Kidney (tissue), 14 donors: ENCODE results near the gene PCNX2. TPM values are rescaled to one million over a fixed set of nuclear protein-coding genes. Genes with fewer than 3 reads are reported as not detected.

ENCODE experiments used
- DNase-seq, 5 donors: peaks; one replicate each; pipeline ENCODE4 v3.0.0-alpha.2; 2013 to 2020
- FAIRE-seq: peaks from 2 replicates; lab custom pipeline; 2012; peaks lifted over from hg19 to GRCh38; lab: Jason Lieb, UNC
- H3K27ac ChIP-seq, 2 donors: one replicate each; pipeline ENCODE4 v1.7.0; 2013; ENCODE audit warnings: low read depth in 2 of 2, low read length in 2 of 2, inconsistent platforms in 1 of 2
- H3K27me3 ChIP-seq: one replicate; pipeline ENCODE4 v1.7.1; 2013; ENCODE audit warnings: low read length, inconsistent platforms; ENCODE audit not compliant: control insufficient read depth, insufficient read depth
- H3K36me3 ChIP-seq, 3 donors: one replicate each; pipeline versions ENCODE4 v1.7.0 to v1.7.1; 2013; ENCODE audit warnings: low read length in 3 of 3, control low read depth in 1 of 3, inconsistent platforms in 1 of 3; ENCODE audit not compliant: insufficient read depth in 3 of 3, control insufficient read depth in 2 of 3
- H3K4me1 ChIP-seq, 3 donors: one replicate each; pipeline versions ENCODE4 v1.7.0 to v1.7.1; 2013; ENCODE audit warnings: low read length in 3 of 3, inconsistent platforms in 1 of 3, low read depth in 1 of 3; ENCODE audit not compliant: control insufficient read depth in 2 of 3, insufficient read depth in 2 of 3
- H3K4me3 ChIP-seq, 3 donors: one replicate each; pipeline versions ENCODE4 v1.7.0 to v1.8.1; 2013; ENCODE audit warnings: low read length in 3 of 3, control low read depth in 1 of 3, inconsistent platforms in 1 of 3
- H3K9ac ChIP-seq, 3 donors: one replicate each; pipeline versions ENCODE4 v1.7.0 to v1.7.1; 2013; ENCODE audit warnings: low read length in 3 of 3, control low read depth in 1 of 3, inconsistent platforms in 1 of 3
- H3K9me3 ChIP-seq, 3 donors: one replicate each; pipeline versions ENCODE4 v1.7.0 to v1.7.1; 2013; ENCODE audit warnings: low read length in 3 of 3, control low read depth in 1 of 3, inconsistent platforms in 1 of 3; ENCODE audit not compliant: control insufficient read depth in 2 of 3, insufficient read depth in 1 of 3
- intact Hi-C: fragments of 100-400 bp; cut with DNase I; formaldehyde crosslinking; loops from one replicate; pipeline ENCODE4 v1.11.1; 2022
- polyA plus RNA-seq: library from polyadenylated mRNA; stranded (reverse); fragments of 350-450 nt; fragmentation: Illumina TruSeq; extraction: RNeasy Lipid Tissue Mini Kit (QIAGEN cat#74804); gene quantifications from one replicate; pipeline ENCODE4 v1.2.3, GENCODE V29; 2014; ENCODE audit warnings: low read depth, low replicate concordance; ENCODE audit not compliant: insufficient read depth
- total RNA-seq: library from RNA; stranded (reverse); fragmentation: NEBNext Ultra II Directional; extraction: Animal tissue kit (Norgen Biotek cat#: 25700); gene quantifications from one replicate; pipeline ENCODE4 v1.2.1, GENCODE V29; 2021
- TF ChIP-seq, protein P1 (sequence below): IDR thresholded peaks from 3 replicates; pipeline ENCODE4 v1.5.1; 2012; ENCODE audit warnings: mild to moderate bottlenecking, moderate library complexity, borderline replicate concordance; ENCODE audit not compliant: insufficient read depth; ENCODE audit errors: extremely low read depth
- donor health status: control.
- donor health status: control.
- donor health status: control.
- donor health status: control.
- donor health status: control.
- donor health status: DM: yes; HTN: yes; CAD: no.
- donor health status: Normal renal cell carcinoma (clear cell type).

PCNX2 gene
- total and polyA plus RNA-seq, 2 donors from 2014 or later: 5.2 to 29.2 TPM

DNA sequence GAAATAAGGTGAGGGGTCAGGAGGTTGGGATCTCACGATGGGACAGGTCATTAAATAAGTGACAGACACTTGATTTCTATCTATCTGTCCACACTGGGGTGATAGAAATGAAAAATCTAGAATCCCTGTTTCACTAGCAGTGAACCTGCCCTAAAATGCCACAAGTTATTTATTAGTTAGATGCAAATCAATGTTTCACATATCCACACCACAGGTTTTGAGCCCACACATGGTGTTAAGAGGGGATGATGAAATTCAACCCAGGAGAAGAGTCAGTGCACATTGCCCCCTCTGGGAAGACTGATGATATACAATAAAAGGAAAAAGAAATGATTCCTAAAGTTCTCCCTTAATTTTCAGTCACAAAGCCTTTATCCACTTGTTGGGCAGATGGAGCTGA lies 355.3 kb downstream of the PCNX2 start:
- H3K36me3 ChIP-seq: no peaks in the 10 kb centered on the region
- no peak overlapping the region for H3K9ac ChIP-seq
- DNase-seq: no peak
- intact Hi-C loops: no loop called here
- no peak for FAIRE-seq
- H3K27me3 ChIP-seq: no peaks in the 10 kb centered on the region
- TF ChIP-seq, protein P1, sequence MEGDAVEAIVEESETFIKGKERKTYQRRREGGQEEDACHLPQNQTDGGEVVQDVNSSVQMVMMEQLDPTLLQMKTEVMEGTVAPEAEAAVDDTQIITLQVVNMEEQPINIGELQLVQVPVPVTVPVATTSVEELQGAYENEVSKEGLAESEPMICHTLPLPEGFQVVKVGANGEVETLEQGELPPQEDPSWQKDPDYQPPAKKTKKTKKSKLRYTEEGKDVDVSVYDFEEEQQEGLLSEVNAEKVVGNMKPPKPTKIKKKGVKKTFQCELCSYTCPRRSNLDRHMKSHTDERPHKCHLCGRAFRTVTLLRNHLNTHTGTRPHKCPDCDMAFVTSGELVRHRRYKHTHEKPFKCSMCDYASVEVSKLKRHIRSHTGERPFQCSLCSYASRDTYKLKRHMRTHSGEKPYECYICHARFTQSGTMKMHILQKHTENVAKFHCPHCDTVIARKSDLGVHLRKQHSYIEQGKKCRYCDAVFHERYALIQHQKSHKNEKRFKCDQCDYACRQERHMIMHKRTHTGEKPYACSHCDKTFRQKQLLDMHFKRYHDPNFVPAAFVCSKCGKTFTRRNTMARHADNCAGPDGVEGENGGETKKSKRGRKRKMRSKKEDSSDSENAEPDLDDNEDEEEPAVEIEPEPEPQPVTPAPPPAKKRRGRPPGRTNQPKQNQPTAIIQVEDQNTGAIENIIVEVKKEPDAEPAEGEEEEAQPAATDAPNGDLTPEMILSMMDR: no peak
- H3K9me3 ChIP-seq: no peaks in the 10 kb centered on the region
- no peak overlapping the region for H3K4me3 ChIP-seq
- H3K4me1 ChIP-seq: no peaks in the 10 kb centered on the region
- H3K27ac ChIP-seq: no peak overlapping the region

DNA sequence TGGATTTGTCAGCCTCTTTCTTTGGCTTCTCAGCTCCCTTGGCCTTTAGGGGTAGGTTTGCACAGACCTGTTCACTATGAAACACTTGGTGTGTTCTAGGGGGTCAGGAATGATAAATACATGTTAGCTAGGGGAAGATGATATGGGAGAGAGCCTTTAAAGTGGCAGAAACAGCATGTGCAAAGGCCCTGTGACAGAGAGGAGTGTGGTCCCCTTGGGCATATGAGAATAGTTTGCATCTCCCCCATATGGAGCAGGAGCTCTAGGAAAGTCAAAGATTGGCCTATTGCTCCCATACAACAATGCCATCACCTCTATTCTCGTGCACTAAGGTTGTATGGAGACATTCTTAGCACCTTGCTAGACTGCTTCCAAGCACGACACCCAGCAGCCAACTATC lies 355.8 kb downstream of the PCNX2 start:
- H3K9ac ChIP-seq: no peak overlapping the region
- H3K4me1 ChIP-seq: no peaks in the 10 kb centered on the region
- intact Hi-C loops: no loop called here
- H3K4me3 ChIP-seq: no peak overlapping the region
- H3K27ac ChIP-seq: no peak overlapping the region
- no peak for DNase-seq
- FAIRE-seq: no peak
- no peaks in the 10 kb centered on the region for H3K9me3 ChIP-seq
- H3K36me3 ChIP-seq: no peaks in the 10 kb centered on the region
- no peaks in the 10 kb centered on the region for H3K27me3 ChIP-seq
- TF ChIP-seq, protein P1: no peak

DNA sequence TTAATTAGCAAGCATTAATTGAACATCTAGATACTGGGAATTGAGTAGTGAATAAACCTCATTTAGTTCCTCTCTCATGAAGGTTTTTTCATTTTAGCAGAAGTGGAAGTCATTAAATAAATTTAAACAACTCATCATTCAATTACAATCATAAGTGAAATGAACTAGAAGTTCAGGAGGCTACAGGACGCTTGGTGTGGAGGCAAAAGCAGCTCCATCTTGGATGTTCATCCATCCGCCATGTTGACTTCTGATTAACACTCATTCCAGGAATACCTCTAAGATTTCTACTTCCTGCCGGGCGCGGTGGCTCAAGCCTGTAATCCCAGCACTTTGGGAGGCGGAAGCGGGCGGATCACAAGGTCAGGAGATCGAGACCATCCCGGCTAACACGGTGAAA lies 356.6 kb downstream of the PCNX2 start:
- no peak for FAIRE-seq
- Histone ChIP-seq H3K36me3 (no peaks in the 10 kb centered on the region), H3K9ac (no peak overlapping the region), H3K4me1 (no peaks in the 10 kb centered on the region), H3K27ac (no peak overlapping the region), H3K27me3 (no peaks in the 10 kb centered on the region), H3K4me3 (no peak overlapping the region), H3K9me3 (no peaks in the 10 kb centered on the region)
- TF ChIP-seq, protein P1: no peak
- intact Hi-C loops: no loop called here
- DNase-seq: no peak

DNA sequence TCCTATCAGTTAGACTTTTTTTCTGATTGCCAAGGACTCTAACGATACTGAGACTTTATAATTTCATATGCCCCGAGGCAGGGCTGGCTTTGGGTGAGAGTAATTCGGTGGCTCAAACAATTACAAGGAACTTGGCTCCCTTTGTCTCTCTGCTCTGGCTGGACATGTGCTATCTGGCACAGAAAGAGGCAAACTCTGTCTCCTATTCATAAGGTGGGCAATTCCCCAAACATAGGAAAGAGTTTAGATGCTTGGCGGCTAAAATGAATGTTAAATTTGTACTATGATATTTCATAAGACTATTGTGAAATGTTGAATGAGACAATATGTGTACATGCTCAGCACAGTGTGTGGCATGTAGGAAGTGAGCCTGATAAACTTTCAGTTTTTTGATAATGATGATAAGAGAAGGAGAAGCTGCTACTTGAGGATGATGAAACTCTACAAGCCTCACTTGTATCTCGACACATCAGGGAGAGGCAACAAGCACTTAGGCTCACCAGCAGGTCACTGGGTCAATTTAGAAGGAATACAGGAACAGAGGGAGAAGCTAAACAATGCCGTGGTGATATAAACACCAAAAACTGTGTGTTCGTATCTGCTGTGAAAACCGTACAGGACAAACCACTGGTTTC lies 357.7 kb downstream of the PCNX2 start:
- no peak for DNase-seq
- TF ChIP-seq, protein P1: no peak
- FAIRE-seq: no peak
- H3K9me3 ChIP-seq: no peaks in the 10 kb centered on the region
- H3K27me3 ChIP-seq: no peaks in the 10 kb centered on the region
- H3K4me3 ChIP-seq: no peak overlapping the region
- H3K9ac ChIP-seq: no peak overlapping the region
- intact Hi-C loops: no loop called here
- H3K36me3 ChIP-seq: no peaks in the 10 kb centered on the region
- H3K27ac ChIP-seq: no peak overlapping the region
- H3K4me1 ChIP-seq: no peaks in the 10 kb centered on the region
